ENCODE results near the gene HOXC9.
A peak's percentile ranks its signal among the peaks of the same experiment; 100 is the strongest.

GRCh38 chr12:54033106-54033979 lies 33.4 kb downstream of the HOXC9 start:
- TF ChIP-seq SUZ12 (IDR thresholded peaks at IDR 0.05; ENCODE audit: extremely low read depth, insufficient read depth, insufficient read length), result peak; percentile 96
- TF ChIP-seq YY1 (IDR thresholded peaks at IDR 0.05; ENCODE audit: insufficient read depth, insufficient read length), result peak; percentile 12
